Uterus (tissue), 4 donors: ENCODE results near the gene IRF7. TPM values are rescaled to one million over a fixed set of nuclear protein-coding genes. Genes with fewer than 3 reads are reported as not detected.

Experiments
- DNase-seq, 2 donors: peaks; one replicate each; pipeline ENCODE4 v3.0.0-alpha.2; 2019 to 2020
- H3K27ac ChIP-seq, 2 donors: fragments of 200-600 bp; sonication (generic); 1 replicate in 1 of 2; 2 replicates in 1 of 2; pipeline ENCODE4 v1.5.1; 2016 to 2018
- H3K27me3 ChIP-seq, 2 donors: fragments of 200-600 bp; sonication (generic); one replicate each; pipeline ENCODE4 v1.5.1; 2018 to 2019; ENCODE audit warnings: control low read depth in 1 of 2
- H3K36me3 ChIP-seq, 2 donors: fragments of 200-600 bp; sonication (generic); one replicate each; pipeline ENCODE4 v1.5.1; 2019; ENCODE audit warnings: control low read depth in 1 of 2
- H3K4me1 ChIP-seq, 2 donors: fragments of 200-600 bp; sonication (generic); one replicate each; pipeline ENCODE4 v1.5.1; 2018 to 2019; ENCODE audit warnings: control low read depth in 1 of 2
- H3K4me3 ChIP-seq, 2 donors: fragments of 200-600 bp; sonication (generic); 1 replicate in 1 of 2; 2 replicates in 1 of 2; pipeline ENCODE4 v1.5.1; 2018 to 2019; ENCODE audit warnings: mild to moderate bottlenecking in 1 of 2
- H3K9me3 ChIP-seq, 2 donors: fragments of 200-600 bp; sonication (generic); one replicate each; pipeline ENCODE4 v1.5.1; 2019; ENCODE audit warnings: control low read depth in 1 of 2
- POLR2A ChIP-seq, 2 donors: fragments of 450-650 bp; IDR thresholded peaks; one replicate each; pipeline ENCODE4 v1.6.1; 2016; ENCODE audit warnings: antibody characterized with exemption in 2 of 2, mild to moderate bottlenecking in 1 of 2, moderate library complexity in 1 of 2
- intact Hi-C: fragments of 100-400 bp; cut with DNase I; formaldehyde crosslinking; loops from one replicate; pipeline ENCODE4 v1.15.1; 2023; ENCODE audit warnings: low total_unique reads
- total RNA-seq, 4 donors: library from RNA; depleted of rRNA in 3 of 4; stranded (reverse); fragments of >200 nt in 3 of 4; gene quantifications; one replicate each; pipeline versions ENCODE4 v1.1.0 to v1.2.4, GENCODE V29; 2014 to 2023
- TF ChIP-seq, protein P1 (sequence below), 4 experiments: fragments of 200-600 bp in 2 of 4; fragments of 450-650 bp in 2 of 4; sonication (generic) in 2 of 4; IDR thresholded peaks; one replicate each; pipeline ENCODE4 v1.5.1; 2016 to 2019; ENCODE audit warnings: antibody characterized with exemption in 4 of 4, mild to moderate bottlenecking in 2 of 4, moderate library complexity in 1 of 4
- donor health status: DM: yes; HTN: yes; CAD: no.

Gene IRF7
- total RNA-seq, 4 donors from 2014 or later, result 9.1 to 33.6 (median 13.1) TPM

DNA sequence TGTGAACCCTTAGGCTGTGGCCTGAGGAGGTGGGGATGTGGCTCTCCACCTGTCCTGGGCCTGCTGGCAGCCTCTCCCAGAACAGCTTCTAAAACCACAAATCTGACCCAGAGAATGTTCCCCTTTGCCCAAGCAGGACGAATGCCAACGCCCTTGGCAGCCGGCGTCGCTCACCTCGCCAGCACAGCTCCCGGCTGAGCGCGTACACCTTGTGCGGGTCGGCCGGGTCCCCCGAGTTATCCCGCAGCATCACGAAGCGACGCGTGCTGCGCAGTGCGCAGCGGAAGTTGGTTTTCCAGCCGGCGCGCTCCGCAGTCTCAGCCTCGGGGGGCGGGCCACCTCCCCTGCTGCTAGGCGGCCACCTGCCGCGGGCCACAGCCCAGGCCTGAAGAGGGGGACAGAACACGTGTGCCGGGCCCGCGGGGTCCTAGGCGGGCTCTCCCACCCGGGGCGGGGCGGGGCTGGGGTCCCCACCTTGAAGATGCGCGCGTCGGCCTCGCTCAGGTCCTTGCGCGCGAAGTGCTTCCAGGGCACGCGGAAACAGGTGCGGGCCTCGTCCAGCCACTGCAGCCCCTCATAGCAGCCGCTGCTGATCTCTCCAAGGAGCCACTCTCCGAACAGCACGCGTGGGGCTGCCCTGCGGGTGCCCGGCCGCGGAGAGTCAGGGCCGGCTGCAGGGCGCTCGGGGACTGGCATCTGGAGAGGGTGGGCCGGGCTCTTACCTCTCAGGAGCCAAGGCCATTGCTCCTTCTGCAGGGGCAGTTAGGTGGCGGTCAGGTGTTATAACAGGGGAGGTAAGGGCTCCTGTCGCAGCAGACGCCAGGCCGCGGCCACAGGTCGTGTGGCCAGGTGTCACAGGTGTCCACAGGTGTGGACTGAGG is 887 bp downstream of the IRF7 start:
- peak in 1 of 2 donors; percentile 35 for DNase-seq
- intact Hi-C loops, result no loop called here
- peak overlapping the region; percentile 69 to 87 for H3K4me3 ChIP-seq
- no peaks in the 10 kb centered on the region for H3K36me3 ChIP-seq
- H3K27me3 ChIP-seq, result no peaks in the 10 kb centered on the region
- H3K27ac ChIP-seq, result peak overlapping the region; percentile 88 to 91
- H3K4me1 ChIP-seq, result peaks cover 0 to 7% of the 10 kb centered on the region in 2 donors
- TF ChIP-seq, protein P1, sequence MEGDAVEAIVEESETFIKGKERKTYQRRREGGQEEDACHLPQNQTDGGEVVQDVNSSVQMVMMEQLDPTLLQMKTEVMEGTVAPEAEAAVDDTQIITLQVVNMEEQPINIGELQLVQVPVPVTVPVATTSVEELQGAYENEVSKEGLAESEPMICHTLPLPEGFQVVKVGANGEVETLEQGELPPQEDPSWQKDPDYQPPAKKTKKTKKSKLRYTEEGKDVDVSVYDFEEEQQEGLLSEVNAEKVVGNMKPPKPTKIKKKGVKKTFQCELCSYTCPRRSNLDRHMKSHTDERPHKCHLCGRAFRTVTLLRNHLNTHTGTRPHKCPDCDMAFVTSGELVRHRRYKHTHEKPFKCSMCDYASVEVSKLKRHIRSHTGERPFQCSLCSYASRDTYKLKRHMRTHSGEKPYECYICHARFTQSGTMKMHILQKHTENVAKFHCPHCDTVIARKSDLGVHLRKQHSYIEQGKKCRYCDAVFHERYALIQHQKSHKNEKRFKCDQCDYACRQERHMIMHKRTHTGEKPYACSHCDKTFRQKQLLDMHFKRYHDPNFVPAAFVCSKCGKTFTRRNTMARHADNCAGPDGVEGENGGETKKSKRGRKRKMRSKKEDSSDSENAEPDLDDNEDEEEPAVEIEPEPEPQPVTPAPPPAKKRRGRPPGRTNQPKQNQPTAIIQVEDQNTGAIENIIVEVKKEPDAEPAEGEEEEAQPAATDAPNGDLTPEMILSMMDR (IDR thresholded peaks at IDR 0.05), result no peak
- no peak for TF ChIP-seq POLR2A (IDR thresholded peaks at IDR 0.05)
- H3K9me3 ChIP-seq, result no peaks in the 10 kb centered on the region

DNA sequence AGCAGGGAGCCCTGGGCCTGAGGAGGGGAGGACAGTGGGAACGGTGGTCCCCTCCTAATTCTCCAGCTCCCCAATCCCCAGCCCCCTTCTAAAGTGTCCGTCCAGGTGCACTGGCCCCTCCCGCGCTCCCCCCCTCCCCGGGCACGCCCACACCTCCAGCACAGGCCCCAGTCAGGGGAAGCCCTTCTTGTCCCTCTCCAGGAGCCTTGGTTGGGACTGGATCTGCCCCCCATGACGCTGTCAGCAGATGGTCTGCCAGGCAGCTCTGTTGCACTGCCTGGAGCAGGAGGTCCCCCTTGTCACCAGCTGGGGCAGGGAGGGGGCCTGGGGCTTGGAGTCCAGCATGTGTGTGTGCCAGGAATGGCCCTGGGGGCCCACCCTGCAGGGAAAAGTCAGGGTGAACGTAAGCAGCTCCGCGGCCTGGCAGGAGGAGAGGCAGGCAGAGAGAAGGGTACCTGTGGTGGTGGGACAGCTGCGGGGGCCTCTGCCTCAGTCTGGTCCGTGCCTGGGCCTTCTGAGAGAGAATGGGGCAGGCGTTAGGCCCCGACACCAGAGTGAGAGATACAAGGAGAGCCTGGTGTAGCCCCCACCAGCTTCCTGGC is 1.6 kb downstream of the IRF7 start:
- Histone ChIP-seq H3K4me3 (no peak overlapping the region), H3K36me3 (no peaks in the 10 kb centered on the region), H3K9me3 (no peaks in the 10 kb centered on the region), H3K27ac (no peak overlapping the region), H3K4me1 (peaks cover 0 to 7% of the 10 kb centered on the region in 2 donors), H3K27me3 (no peaks in the 10 kb centered on the region)
- TF ChIP-seq, protein P1 (IDR thresholded peaks at IDR 0.05), result no peak
- TF ChIP-seq POLR2A (IDR thresholded peaks at IDR 0.05), result no peak
- DNase-seq, result peak in 1 of 2 donors; percentile 22
- intact Hi-C loops, result no loop called here

DNA sequence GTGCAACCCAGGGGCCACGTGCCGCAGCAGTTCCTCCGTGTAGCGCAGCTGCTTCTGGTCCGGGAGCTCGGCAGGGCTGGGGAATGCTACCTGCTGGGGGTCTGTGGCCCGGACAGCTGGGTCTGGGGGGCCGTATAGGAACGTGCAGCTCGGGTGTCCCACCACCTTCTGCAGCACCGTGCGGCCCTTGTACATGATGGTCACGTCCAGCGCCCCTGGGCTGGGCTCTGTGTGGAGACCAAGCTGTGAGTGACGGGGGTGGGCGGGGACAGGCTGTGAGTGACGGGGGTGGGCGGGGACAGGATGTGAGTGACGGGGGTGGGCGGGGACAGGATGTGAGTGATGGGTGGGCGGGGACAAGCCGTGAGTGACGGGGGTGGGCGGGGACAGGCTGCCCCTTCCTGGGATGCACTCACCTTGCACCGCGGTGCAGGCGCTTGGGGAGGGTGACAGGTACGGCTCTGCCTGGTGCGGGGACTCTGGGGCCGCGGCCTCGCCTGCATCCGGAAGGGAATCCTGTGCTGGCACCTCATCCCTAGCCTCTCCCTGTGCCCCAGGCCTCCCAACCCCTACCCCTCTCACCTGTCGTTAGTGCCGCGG is 2.3 kb downstream of the IRF7 start:
- peaks cover 0 to 7% of the 10 kb centered on the region in 2 donors for H3K4me1 ChIP-seq
- DNase-seq, result peak in 1 of 2 donors; percentile 23
- no peak overlapping the region for H3K27ac ChIP-seq
- H3K27me3 ChIP-seq, result no peaks in the 10 kb centered on the region
- intact Hi-C loops, result no loop called here
- no peaks in the 10 kb centered on the region for H3K9me3 ChIP-seq
- H3K4me3 ChIP-seq, result no peak overlapping the region
- TF ChIP-seq, protein P1 (IDR thresholded peaks at IDR 0.05), result no peak
- no peak for TF ChIP-seq POLR2A (IDR thresholded peaks at IDR 0.05)
- no peaks in the 10 kb centered on the region for H3K36me3 ChIP-seq

DNA sequence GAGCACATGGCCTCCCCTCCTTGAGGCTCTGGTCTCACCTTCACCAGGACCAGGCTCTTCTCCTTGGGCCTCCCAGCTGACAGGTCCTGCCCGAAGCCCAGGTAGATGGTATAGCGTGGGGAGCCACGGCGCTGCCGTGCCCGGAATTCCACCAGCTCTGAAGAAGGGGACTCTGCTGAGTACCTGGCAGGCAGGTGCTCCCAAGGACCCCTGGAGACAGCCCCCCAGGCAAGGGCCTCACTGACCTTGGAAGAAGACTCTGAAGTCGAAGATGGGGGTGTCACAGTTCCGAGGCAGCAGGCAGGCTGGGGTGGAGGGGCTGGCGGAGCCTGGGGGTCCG is 2.8 kb downstream of the IRF7 start:
- intact Hi-C loops, result no loop called here
- Histone ChIP-seq H3K27me3 (no peaks in the 10 kb centered on the region), H3K9me3 (no peaks in the 10 kb centered on the region), H3K4me1 (peaks cover 0 to 7% of the 10 kb centered on the region in 2 donors), H3K36me3 (no peaks in the 10 kb centered on the region), H3K27ac (no peak overlapping the region), H3K4me3 (no peak overlapping the region)
- TF ChIP-seq, protein P1 (IDR thresholded peaks at IDR 0.05), result no peak
- TF ChIP-seq POLR2A (IDR thresholded peaks at IDR 0.05), result no peak
- DNase-seq, result peak in 1 of 2 donors; percentile 18
